A673 (cell line): Measurements from ENCODE around the gene CEP112. TPM values are rescaled to one million over a fixed set of nuclear protein-coding genes. Genes with fewer than 3 reads are reported as not detected.

Experiments used
- BruUV-seq: library from RNA; stranded (reverse); fragments of 400-500 nt; replicated peaks from 2 replicates; lab custom pipeline; 2021; lab: Mats Ljungman, UMichigan
- CTCF ChIA-PET: fragments of 300-600 bp; sonication (Branson Sonifier 250); formaldehyde crosslinking; loops from one replicate; lab custom pipeline; 2022; ENCODE audit warnings: antibody characterized with exemption; lab: Charles Lee
- POLR2A ChIA-PET: fragments of 300-600 bp; sonication (Branson Sonifier 250); formaldehyde crosslinking; loops from one replicate; lab custom pipeline; 2022; ENCODE audit warnings: antibody characterized with exemption; ENCODE audit not compliant: low non-redundant PET; lab: Charles Lee
- DNase-seq: peaks from one replicate; pipeline ENCODE4 v3.0.0-alpha.2; 2015; ENCODE audit warnings: low spot score
- H3K27ac ChIP-seq: fragments of 200-600 bp; sonication (generic); 2 replicates; pipeline ENCODE4 v1.5.1; 2016; ENCODE audit warnings: mixed run types, low read depth, mild to moderate bottlenecking, mixed read lengths, antibody characterized with exemption, low read length; ENCODE audit not compliant: poor library complexity, severe bottlenecking
- H3K27me3 ChIP-seq: fragments of 200-600 bp; sonication (generic); replicated peaks from 2 replicates; pipeline ENCODE4 v1.6.1; 2017; ENCODE audit warnings: mixed run types, low read depth, mild to moderate bottlenecking, mixed read lengths, antibody characterized with exemption, low read length; ENCODE audit not compliant: insufficient read depth, poor library complexity
- H3K36me3 ChIP-seq: fragments of 200-600 bp; sonication (generic); 2 replicates; pipeline ENCODE4 v1.6.1; 2016; ENCODE audit warnings: mixed run types, mild to moderate bottlenecking, mixed read lengths, antibody characterized with exemption, low read length; ENCODE audit not compliant: insufficient read depth, poor library complexity, severe bottlenecking
- H3K4me1 ChIP-seq: fragments of 200-600 bp; sonication (generic); 2 replicates; pipeline ENCODE4 v1.6.1; 2017; ENCODE audit warnings: mixed run types, mild to moderate bottlenecking, mixed read lengths, antibody characterized with exemption, low read length; ENCODE audit not compliant: insufficient read depth, poor library complexity, severe bottlenecking
- H3K4me3 ChIP-seq: fragments of 200-600 bp; sonication (generic); 2 replicates; pipeline ENCODE4 v1.5.1; 2016; ENCODE audit warnings: low read depth, mixed run types, mild to moderate bottlenecking, mixed read lengths, low read length; ENCODE audit not compliant: poor library complexity, severe bottlenecking
- H3K9me3 ChIP-seq: fragments of 200-600 bp; sonication (generic); 2 replicates; pipeline ENCODE4 v1.6.1; 2016; ENCODE audit warnings: mixed run types, low read depth, mild to moderate bottlenecking, mixed read lengths, antibody characterized with exemption, low read length; ENCODE audit not compliant: poor library complexity, severe bottlenecking
- CTCF ChIP-seq: fragments of 300-800, 200-600 bp; sonication (generic); conservative IDR thresholded peaks from 2 replicates; pipeline ENCODE4 v1.5.1; 2017; ENCODE audit warnings: low read depth, mild to moderate bottlenecking, antibody characterized with exemption, low read length, moderate library complexity, mixed read lengths
- EZH2 ChIP-seq: fragments of 200-600 bp; sonication (generic); IDR thresholded peaks from 2 replicates; pipeline ENCODE4 v1.6.1; 2017; ENCODE audit warnings: borderline replicate concordance, low read depth, mild to moderate bottlenecking, mixed read lengths, antibody characterized with exemption, low read length; ENCODE audit not compliant: poor library complexity, severe bottlenecking
- intact Hi-C: fragments of 100-400 bp; cut with micrococcal nuclease; formaldehyde crosslinking; loops from one replicate; pipeline ENCODE4 v1.10.0; 2022; ENCODE audit not compliant: unreplicated experiment
- total RNA-seq: library from RNA; stranded (reverse); gene quantifications from 2 replicates; pipeline ENCODE4 v1.2.3, GENCODE V29; 2021

The CEP112 gene
- total RNA-seq, 1 experiment from 2014 or later: 27.2 TPM

GRCh38 chr17:66187718-66188117 lies 4.2 kb downstream of the CEP112 start:
- Histone ChIP-seq H3K4me1 (peaks cover 5% of the 10 kb centered on the region), H3K9me3 (no peaks in the 10 kb centered on the region), H3K27me3 (no peaks in the 10 kb centered on the region), H3K4me3 (no peak overlapping the region), H3K36me3 (peaks cover under 1% of the 10 kb centered on the region), H3K27ac (no peak overlapping the region)
- TF ChIP-seq CTCF: no peak
- no peak for TF ChIP-seq EZH2
- intact Hi-C loops: no loop called here
- ChIA-PET POLR2A (no interaction called here), CTCF (interaction anchor here (0.6 kb wide), 1 partner anchor 224 kb away, joined by 7 read pairs; no protein-coding TSS in a partner anchor)
- BruUV-seq: no TSS peak
- no peak for DNase-seq

DNA sequence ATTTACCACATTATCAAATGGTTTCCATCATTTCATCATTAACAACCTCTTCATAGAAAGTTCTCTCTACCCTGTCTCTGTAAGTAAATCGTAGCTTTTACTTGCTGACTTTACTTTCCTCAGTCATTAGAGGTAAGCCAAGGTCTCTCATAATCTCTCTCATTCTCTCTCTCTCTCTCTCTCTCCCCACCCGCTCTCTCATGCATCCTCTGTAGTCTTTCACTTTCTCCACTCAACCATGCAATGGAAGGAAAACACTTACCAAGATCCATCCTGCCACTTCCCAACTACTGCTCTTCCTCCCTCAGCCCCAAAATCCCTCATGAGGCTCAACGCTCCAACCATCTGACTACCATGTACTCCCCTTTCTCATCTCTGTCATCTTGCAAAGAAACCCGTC lies 6.1 kb downstream of the CEP112 start:
- Histone ChIP-seq H3K27ac (no peak overlapping the region), H3K27me3 (no peaks in the 10 kb centered on the region), H3K9me3 (no peaks in the 10 kb centered on the region), H3K36me3 (peaks cover 19% of the 10 kb centered on the region), H3K4me3 (no peak overlapping the region), H3K4me1 (no peaks in the 10 kb centered on the region)
- POLR2A ChIA-PET: no interaction called here
- intact Hi-C loops: no loop called here
- BruUV-seq: no TSS peak
- CTCF ChIA-PET: no interaction called here
- DNase-seq: no peak
- TF ChIP-seq CTCF (no peak), EZH2 (no peak)

GRCh38 chr17:66184392-66184791 lies 7.5 kb downstream of the CEP112 start:
- ChIA-PET CTCF (no interaction called here), POLR2A (no interaction called here)
- Histone ChIP-seq H3K36me3 (peaks cover 32% of the 10 kb centered on the region), H3K4me1 (no peaks in the 10 kb centered on the region), H3K27ac (no peak overlapping the region), H3K27me3 (no peaks in the 10 kb centered on the region), H3K9me3 (no peaks in the 10 kb centered on the region), H3K4me3 (no peak overlapping the region)
- TF ChIP-seq EZH2: no peak
- intact Hi-C loops: no loop called here
- no TSS peak for BruUV-seq
- no peak for DNase-seq

- intact Hi-C loops: no loop called here
- no peaks in the 10 kb centered on the region for H3K4me1 ChIP-seq
- no TSS peak for BruUV-seq
- H3K9me3 ChIP-seq: no peaks in the 10 kb centered on the region
- no peak overlapping the region for H3K27ac ChIP-seq
- POLR2A ChIA-PET: no interaction called here
- H3K27me3 ChIP-seq: no peaks in the 10 kb centered on the region
- DNase-seq: no peak
- H3K36me3 ChIP-seq: peaks cover 32% of the 10 kb centered on the region
- CTCF ChIA-PET: no interaction called here
- H3K4me3 ChIP-seq: no peak overlapping the region
- TF ChIP-seq CTCF (no peak), EZH2 (no peak)
Observed at GRCh38 chr17:66183529-66183928, 8.4 kb downstream of the CEP112 start.
